Measurements from ENCODE around the gene LMOD1.
"Not testable (repeated sequence)": the region's sequence is repeated elsewhere in the genome, so short reads cannot be mapped to it uniquely, and the experiment has no call there.

Gene LMOD1

DNA sequence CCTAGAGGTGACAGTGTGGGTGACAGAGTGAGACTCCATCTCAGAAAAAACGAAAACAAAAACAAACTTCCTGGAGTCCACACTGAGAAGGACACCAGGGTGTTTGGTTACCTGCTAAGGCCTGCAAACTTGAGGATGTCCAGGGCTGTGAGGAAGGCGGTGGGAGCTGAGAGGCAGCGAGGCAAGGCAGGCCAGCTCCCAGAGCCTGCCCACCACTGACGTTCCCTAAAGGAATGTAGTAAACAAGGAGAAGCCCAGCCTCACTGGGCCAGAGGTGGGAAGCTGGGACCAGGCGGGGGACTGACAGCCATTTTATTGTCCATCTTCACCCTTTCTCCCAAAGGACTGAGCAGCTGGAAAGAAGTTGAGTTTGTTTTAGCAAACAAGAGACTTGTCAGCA lies 33.5 kb downstream of the LMOD1 start:
- no peak overlapping the region for H3K4me3 Mint-ChIP-seq
- no peaks in the 10 kb centered on the region for H3K27me3 Mint-ChIP-seq
- H3K27ac Mint-ChIP-seq, result no peak overlapping the region
- H3K9me3 Mint-ChIP-seq, result no peaks in the 10 kb centered on the region
- no peaks in the 10 kb centered on the region for H3K36me3 Mint-ChIP-seq (ENCODE audit: low read depth)
- H3K4me1 Mint-ChIP-seq (ENCODE audit: low read depth), result peaks cover 4% of the 10 kb centered on the region

- no peak overlapping the region for H3K27ac Mint-ChIP-seq
- H3K36me3 Mint-ChIP-seq (ENCODE audit: low read depth), result no peaks in the 10 kb centered on the region
- H3K4me1 Mint-ChIP-seq (ENCODE audit: low read depth), result peaks cover 4% of the 10 kb centered on the region
- H3K9me3 Mint-ChIP-seq, result no peaks in the 10 kb centered on the region
- no peak overlapping the region for H3K4me3 Mint-ChIP-seq
- H3K27me3 Mint-ChIP-seq, result no peaks in the 10 kb centered on the region
These were observed 34.3 kb downstream of the LMOD1 start for GRCh38 chr1:201911826-201912571.

GRCh38 chr1:201907621-201908020 lies 38.7 kb downstream of the LMOD1 start:
- peaks cover 9% of the 10 kb centered on the region for H3K4me1 Mint-ChIP-seq (ENCODE audit: low read depth)
- H3K27ac Mint-ChIP-seq, result no peak overlapping the region
- H3K9me3 Mint-ChIP-seq, result no peaks in the 10 kb centered on the region
- H3K27me3 Mint-ChIP-seq, result no peaks in the 10 kb centered on the region
- H3K36me3 Mint-ChIP-seq (ENCODE audit: low read depth), result no peaks in the 10 kb centered on the region
- H3K4me3 Mint-ChIP-seq, result no peak overlapping the region

DNA sequence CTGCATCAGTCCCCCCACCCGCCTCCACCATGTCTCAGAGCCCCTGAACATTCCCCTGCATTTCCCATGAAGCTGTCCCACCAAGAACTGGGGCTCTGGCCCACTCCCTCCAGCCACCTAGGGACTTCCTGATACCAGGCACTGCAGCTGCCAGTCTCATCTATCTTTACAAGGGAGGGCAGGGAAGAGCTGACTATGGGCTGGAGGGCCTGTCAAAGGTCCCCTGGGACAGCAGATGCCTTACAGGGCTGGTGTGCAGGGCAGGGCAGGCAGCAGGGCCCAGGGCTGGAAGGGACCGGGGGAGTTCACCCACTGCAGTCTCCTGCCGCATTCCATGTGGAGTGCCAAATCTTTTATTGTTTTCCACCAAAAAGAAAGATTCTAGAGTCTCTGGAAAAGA lies 40.0 kb downstream of the LMOD1 start:
- H3K27me3 Mint-ChIP-seq, result no peaks in the 10 kb centered on the region
- peaks cover 9% of the 10 kb centered on the region for H3K4me1 Mint-ChIP-seq (ENCODE audit: low read depth)
- H3K9me3 Mint-ChIP-seq, result no peaks in the 10 kb centered on the region
- no peak overlapping the region for H3K27ac Mint-ChIP-seq
- H3K4me3 Mint-ChIP-seq, result no peak overlapping the region
- H3K36me3 Mint-ChIP-seq (ENCODE audit: low read depth), result no peaks in the 10 kb centered on the region

DNA sequence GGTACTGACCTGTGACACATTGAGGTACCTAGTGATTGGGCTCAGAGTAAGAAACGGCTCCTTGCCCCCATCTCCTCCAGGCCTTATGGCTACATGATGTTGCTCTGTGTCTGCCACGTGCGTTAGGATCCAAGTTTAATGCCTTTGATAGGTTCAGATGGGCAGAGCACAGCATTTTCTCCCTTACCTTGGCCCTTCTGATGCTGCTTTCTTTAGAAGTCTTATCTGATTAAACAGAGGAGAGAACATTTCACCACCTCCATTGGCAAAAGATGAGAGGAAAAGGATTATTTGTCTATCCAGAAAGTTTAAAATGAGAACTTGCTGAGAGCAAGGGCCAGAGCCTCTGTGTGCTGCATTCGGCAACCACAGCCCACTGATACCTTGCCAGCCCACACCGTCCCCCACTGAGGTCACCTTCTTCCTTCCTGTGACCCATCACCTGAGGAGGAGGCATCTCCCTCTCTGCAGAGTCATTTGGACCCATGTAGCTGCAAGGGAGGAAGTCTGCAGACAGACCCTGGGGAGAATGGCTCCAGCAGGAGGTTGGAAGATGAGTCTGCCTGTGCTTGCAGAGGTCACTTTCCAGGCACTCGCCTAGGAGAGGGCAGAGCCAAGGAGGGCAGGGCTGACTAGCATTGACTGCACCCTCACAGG lies 41.0 kb downstream of the LMOD1 start:
- H3K36me3 Mint-ChIP-seq (ENCODE audit: low read depth), result no peaks in the 10 kb centered on the region
- peaks cover 9% of the 10 kb centered on the region for H3K4me1 Mint-ChIP-seq (ENCODE audit: low read depth)
- no peak overlapping the region for H3K27ac Mint-ChIP-seq
- no peaks in the 10 kb centered on the region for H3K27me3 Mint-ChIP-seq
- H3K9me3 Mint-ChIP-seq, result no peaks in the 10 kb centered on the region
- no peak overlapping the region for H3K4me3 Mint-ChIP-seq

GRCh38 chr1:201904579-201904978 lies 41.8 kb downstream of the LMOD1 start:
- H3K9me3 Mint-ChIP-seq, result no peaks in the 10 kb centered on the region
- H3K4me1 Mint-ChIP-seq (ENCODE audit: low read depth), result peaks cover 9% of the 10 kb centered on the region
- no peaks in the 10 kb centered on the region for H3K36me3 Mint-ChIP-seq (ENCODE audit: low read depth)
- H3K27me3 Mint-ChIP-seq, result no peaks in the 10 kb centered on the region
- H3K27ac Mint-ChIP-seq, result no peak overlapping the region
- H3K4me3 Mint-ChIP-seq, result no peak overlapping the region

DNA sequence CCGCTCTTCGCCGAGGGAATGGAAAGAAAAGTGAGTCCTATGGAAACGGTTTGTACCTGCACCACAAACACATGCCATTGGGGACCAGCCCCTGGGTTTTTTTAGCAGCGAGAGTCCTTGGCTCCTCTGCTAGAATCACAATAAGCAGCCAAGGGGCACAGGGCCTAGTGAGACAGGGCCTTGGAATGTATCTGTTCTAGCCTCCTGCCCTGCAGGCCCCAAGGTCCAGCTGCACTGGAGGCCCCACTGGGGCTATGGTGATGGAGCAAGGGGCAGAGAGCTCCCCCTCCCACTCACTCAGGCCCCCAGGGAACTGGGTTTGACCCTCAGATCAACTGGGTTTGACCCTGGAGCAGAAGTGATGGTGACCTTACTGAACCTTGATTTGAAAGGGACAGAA lies 43.2 kb downstream of the LMOD1 start:
- Mint-ChIP-seq H3K27me3 (no peaks in the 10 kb centered on the region), H3K4me3 (no peak overlapping the region), H3K27ac (no peak overlapping the region), H3K9me3 (no peaks in the 10 kb centered on the region), H3K36me3 (ENCODE audit: low read depth) (no peaks in the 10 kb centered on the region), H3K4me1 (ENCODE audit: low read depth) (peaks cover 9% of the 10 kb centered on the region)

GRCh38 chr1:201902198-201902597 lies 44.1 kb downstream of the LMOD1 start:
- Mint-ChIP-seq H3K9me3 (no peaks in the 10 kb centered on the region), H3K27me3 (no peaks in the 10 kb centered on the region), H3K36me3 (ENCODE audit: low read depth) (no peaks in the 10 kb centered on the region), H3K27ac (no peak overlapping the region), H3K4me3 (no peak overlapping the region), H3K4me1 (ENCODE audit: low read depth) (peaks cover 9% of the 10 kb centered on the region)

DNA sequence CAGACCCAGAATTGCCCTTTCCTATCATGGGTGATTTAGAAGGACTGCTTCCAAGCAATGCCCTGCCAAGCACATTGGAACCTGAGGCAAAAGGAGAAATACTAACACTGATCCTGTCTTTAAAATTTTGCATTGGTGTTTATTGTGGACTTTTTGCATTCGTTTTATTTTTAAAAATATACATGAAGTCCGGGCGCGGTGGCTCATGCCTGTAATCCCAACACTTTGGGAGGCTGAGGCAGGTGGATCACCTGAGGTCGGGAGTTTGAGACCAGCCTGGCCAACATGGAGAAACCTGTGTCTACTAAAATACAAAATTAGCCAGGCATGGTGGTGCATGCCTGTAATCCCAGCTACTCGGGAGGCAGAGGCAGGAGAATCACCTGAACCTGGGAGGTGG lies 45.3 kb downstream of the LMOD1 start:
- H3K4me1 Mint-ChIP-seq (ENCODE audit: low read depth), result peaks cover 12% of the 10 kb centered on the region
- not testable (repeated sequence) for H3K27me3 Mint-ChIP-seq; H3K4me3 Mint-ChIP-seq; H3K9me3 Mint-ChIP-seq; H3K27ac Mint-ChIP-seq; H3K36me3 Mint-ChIP-seq (ENCODE audit: low read depth)

DNA sequence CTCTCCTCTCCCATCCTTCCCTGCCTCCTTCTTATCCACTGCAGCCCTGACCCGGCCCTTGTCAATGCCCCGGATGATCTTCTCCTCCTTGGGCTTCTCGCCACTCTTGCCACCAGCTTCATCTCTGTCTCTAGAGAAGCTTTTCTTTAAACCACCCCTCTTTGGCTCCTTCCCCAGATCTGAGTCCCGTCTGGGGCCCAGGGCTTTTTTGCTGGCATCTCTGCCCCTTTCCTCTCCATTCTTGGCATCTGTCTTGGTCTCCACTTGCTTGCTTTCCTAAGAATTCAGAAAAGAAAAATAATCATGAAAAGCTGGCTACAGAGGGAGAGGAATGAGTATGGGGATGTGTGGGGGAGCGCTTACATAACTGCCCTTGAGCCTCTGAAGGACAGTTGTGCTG lies 45.9 kb downstream of the LMOD1 start:
- H3K9me3 Mint-ChIP-seq, result no peaks in the 10 kb centered on the region
- no peaks in the 10 kb centered on the region for H3K27me3 Mint-ChIP-seq
- peaks cover 9% of the 10 kb centered on the region for H3K4me1 Mint-ChIP-seq (ENCODE audit: low read depth)
- no peaks in the 10 kb centered on the region for H3K36me3 Mint-ChIP-seq (ENCODE audit: low read depth)
- no peak overlapping the region for H3K4me3 Mint-ChIP-seq
- H3K27ac Mint-ChIP-seq, result no peak overlapping the region

DNA sequence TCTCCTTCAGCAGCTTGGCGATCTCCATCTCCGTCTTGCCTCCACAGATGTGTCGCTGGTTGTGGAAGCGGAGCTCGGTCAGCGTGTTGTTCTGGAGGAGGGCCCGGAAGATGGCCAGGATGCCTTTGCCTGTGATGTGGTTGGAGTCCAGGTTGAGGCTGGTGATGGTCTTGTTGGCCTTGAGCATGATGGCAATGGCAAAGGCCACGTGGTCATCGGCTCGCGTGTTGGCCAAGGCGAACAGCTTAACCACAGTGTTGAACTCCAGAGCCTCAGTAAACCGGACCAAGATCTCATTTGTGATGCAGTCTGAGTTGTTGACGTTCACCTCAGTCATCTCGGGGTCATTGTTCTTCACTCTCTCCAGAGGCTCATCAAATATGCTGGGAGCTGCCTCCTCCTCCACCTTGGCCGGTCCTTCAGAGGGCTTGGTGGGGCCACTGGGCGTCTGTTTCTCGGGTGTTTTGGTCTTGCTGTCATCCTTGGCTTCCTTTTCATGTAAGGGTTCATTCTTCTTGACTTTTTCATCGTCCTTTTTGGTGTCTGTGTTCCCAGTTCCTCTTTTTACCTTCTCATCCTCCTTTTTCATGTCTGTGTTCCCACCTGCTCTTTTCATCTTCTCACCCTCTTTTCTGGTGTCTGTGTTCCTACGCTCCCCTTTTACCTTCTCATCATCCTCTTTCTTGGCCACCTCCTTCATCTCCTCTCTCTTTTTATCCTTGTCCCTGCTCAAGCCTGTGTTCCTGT lies 46.5 kb downstream of the LMOD1 start:
- Mint-ChIP-seq H3K27me3 (no peaks in the 10 kb centered on the region), H3K4me3 (no peak overlapping the region), H3K4me1 (ENCODE audit: low read depth) (peaks cover 5% of the 10 kb centered on the region), H3K27ac (no peak overlapping the region), H3K9me3 (no peaks in the 10 kb centered on the region), H3K36me3 (ENCODE audit: low read depth) (no peaks in the 10 kb centered on the region)

DNA sequence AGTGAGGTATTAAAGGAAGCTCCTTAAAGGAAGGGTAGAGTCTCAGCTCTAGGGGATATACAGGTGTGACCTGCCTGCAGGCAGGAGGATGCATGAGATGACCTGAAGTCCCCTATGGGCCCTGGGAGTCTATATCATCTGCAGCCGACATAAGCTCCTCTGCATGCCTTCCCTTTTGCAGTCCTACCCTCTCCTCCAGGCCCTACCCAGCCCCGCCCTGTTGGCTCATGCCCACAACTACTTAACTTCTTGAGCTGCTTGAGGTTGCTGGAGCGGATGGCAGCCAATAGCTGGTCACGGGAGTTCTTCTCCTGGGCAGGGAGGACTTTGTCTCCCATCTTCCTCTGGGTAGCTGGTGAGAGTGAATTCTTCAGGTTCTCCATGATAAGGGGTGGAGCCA lies 47.4 kb downstream of the LMOD1 start:
- Mint-ChIP-seq H3K9me3 (no peaks in the 10 kb centered on the region), H3K4me3 (no peak overlapping the region), H3K36me3 (ENCODE audit: low read depth) (no peaks in the 10 kb centered on the region), H3K4me1 (ENCODE audit: low read depth) (peaks cover 5% of the 10 kb centered on the region), H3K27ac (no peak overlapping the region), H3K27me3 (peaks cover 2% of the 10 kb centered on the region)

DNA sequence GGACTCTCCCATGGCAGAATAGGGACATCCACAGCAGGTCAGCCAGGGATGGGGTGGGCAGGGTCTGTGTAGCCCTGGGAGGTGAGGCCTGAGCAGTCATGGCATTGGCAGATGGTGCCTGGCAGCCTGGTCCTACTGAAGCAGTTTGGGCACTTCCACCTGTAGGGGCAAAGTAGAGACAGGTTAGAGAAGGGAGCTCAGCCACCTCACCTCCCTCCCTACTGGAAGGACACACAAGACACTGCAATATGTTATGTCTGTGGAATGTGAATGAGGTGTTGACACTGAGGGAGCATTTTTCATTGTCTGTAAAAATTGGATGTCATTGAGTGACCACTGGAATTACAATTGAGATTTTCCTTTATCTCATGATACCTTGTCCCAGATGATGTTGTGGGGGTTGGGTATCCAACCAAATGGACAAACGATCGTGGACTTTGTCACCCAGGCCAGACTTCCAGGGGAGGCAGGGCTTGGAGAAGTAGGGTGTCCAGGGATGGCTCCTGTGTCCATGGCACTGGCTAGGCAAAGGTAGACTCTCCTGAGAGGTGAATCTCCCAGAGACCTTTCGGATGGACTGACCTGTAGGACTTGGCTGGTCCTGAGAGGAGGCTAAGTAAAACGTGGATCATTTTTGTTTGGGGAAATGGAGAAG lies 48.0 kb downstream of the LMOD1 start:
- peaks cover 5% of the 10 kb centered on the region for H3K4me1 Mint-ChIP-seq (ENCODE audit: low read depth)
- H3K27me3 Mint-ChIP-seq, result peaks cover 8% of the 10 kb centered on the region
- H3K9me3 Mint-ChIP-seq, result no peaks in the 10 kb centered on the region
- H3K36me3 Mint-ChIP-seq (ENCODE audit: low read depth), result no peaks in the 10 kb centered on the region
- H3K4me3 Mint-ChIP-seq, result no peak overlapping the region
- no peak overlapping the region for H3K27ac Mint-ChIP-seq

GRCh38 chr1:201896951-201897391 lies 49.4 kb downstream of the LMOD1 start:
- Mint-ChIP-seq H3K27me3 (peaks cover 12% of the 10 kb centered on the region), H3K4me1 (ENCODE audit: low read depth) (peaks cover 5% of the 10 kb centered on the region), H3K4me3 (no peak overlapping the region), H3K36me3 (ENCODE audit: low read depth) (no peaks in the 10 kb centered on the region), H3K27ac (no peak overlapping the region), H3K9me3 (no peaks in the 10 kb centered on the region)

Measured in stimulated activated naive CD8-positive, alpha-beta T cell treated with anti-CD3 and anti-CD28 coated beads, Interleukin-15, Interleukin-2, amounts not matched to agents 100 ng/mL and 50 ng/mL, for 24 hours (primary cell).